GM18858 (cell line): ENCODE data around the gene TROAP.
"Not testable (repeated sequence)": the region's sequence is repeated elsewhere in the genome, so short reads cannot be mapped to it uniquely, and the experiment has no call there.

Experiments
- ATAC-seq: cut with Tn5 transposase; IDR thresholded peaks from one replicate; pipeline ENCODE4 v1.9.1; 2021; ENCODE audit not compliant: unreplicated experiment

TROAP gene

DNA sequence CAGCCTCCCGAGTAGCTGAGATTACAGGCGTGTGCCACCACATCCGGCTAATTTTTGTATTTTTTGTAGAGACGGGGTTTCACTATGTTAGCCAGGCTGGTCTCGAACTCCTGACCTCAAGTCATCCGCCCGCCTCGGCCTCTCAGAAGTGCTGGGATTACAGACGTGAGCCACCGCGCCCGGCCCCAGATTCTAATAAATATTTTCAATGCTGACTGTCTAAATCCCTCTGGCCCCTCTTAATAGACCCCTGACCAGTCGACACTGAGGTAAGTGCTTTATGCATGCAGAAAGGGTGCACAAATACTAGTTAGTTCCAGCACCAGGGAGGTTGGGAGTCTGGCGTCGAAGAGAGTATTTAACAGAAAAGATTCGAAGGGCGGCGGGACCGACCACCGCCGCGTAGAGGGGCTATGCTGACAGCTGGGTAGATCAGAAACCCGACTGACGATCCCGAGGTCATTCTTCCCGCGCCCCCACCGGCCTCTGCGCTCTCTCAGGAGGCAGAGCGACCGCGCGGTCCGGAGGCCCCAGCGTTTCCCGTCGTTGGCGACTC lies 43.1 kb downstream of the TROAP start:
- ATAC-seq, result no peak

DNA sequence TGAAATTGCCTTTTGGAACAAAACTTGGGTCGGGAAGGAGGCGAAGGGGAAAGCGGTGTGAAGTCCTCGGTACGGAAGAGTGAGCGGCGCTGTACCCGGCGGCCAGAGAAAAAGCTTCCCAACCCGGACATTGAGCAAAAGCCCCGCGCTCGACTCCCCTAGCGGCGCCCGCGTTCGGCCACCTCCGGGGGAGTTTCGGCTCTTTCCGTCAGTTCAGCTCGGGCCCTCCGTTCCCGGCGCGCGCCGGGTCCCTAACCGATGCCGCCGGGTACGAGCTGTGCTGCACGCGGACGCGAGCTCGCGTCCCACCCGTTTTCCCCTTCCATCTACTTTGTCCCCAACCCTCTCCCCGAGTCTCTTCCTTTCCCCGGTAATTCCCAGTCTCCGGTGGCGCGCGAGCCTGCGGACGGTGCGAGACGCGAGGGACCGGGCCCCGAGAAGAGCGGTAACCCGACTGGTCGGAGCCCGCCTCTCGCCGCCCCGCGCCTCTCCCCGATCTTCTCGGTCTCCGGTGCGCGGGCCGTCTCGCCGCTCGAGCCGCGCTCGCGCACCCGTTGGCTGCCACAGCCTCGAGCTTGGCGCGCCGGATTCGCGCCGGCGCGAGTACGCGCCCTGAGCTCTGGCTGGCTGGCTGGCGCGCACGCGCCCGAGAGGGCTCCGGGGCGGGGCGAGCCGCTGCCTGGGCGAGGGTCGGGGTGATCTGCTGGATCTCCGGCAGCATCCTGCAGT lies 43.8 kb downstream of the TROAP start:
- peak; percentile 52 for ATAC-seq

DNA sequence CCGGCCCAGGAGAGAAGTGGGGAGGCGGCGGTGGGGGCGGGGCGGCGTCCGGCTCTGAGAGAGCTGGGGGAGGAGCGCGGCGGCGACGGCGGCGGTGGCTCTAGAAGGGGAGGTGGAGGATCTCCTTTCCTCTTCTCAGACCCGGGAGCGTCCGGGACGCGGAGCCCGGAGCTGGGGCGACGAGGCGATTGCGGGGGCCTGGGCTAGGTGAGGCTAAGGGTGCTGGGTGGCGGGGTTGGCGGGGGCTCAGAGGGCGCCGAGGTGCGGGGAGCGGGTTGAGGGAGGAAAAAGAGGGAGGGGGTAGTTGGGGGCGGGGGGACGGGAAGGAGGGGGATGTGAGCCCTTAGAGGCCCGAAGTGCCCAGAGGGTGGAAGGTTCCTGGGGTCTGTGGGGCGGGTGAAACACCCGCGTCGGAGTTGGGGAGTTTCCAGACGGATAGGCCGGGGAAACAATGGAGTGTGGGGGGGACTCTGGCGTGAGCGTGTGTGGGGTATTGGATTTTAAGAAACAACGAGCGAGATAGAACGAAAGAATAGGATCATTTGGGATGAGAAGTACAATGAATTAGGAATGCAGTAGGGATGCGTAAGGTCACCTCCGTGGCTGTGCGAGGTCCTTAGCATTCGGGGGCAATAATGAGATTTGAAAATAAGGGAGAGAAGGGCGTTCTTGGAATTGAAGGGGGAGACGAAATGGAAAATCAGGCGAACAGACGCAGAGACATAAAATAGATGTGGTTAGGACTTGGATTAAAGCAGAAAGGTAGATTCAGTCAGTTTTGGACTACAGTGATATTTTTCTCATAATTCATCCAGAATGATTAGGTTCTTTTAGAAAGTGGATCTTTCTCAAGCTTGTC lies 44.6 kb downstream of the TROAP start, which contains the start of gene SPATS2:
Gene SPATS2 (plus strand): TSS at position 82 of the 859 bp plus-strand sequence. CDS start 93,551 bp downstream, outside the sequence.
- no peak for ATAC-seq

DNA sequence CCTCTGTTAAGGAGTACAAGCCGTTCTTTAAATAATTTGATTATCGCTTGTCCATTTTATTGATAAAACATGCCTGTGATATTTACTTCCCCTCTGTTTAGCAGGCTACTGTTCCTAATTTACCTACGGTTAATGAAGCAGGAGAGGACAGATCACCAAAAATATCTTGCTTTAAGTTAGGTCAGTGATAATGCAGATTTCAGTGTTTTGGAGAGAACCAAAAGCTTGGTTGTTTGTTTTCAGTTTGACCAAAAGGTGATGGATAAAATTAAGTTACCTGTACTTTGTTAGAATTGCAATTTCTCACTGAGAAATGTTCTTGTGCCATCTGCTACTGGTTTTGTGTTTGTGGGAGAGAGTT lies 45.2 kb downstream of the TROAP start:
- no peak for ATAC-seq

DNA sequence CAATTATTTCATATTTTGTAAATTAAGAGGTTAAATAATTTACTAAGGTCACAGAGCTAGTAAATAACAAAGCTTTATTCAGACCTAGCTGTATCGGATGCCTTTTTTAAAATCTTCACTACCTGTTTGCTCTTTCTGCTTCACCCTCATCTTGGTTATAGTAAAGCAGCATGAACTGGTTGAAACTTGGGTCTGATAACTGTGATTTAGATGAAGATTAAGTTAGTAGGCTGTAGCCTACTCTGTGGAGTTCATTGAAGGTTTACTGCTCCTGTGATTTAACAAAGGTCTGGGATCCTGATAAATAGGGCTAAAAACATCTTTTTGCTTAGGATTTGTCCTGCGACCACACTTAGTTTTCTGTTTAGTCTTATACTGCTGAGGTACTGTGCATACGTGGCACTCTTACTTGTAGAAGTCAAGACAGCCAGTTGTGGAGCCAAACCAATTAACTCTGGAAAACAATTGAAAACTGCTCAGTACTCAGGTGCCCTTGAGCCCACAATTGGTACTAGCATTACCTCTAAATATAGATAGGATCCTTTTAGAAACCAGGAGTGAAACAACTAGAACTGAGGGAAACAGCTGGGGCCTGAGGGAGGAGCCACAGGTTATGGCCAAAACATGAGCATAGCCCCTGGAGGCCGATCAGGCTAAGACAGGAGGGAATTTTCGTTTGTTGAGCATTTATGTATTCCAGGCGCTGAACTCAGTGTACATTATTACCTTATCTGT lies 46.5 kb downstream of the TROAP start:
- peak; percentile 46 for ATAC-seq

DNA sequence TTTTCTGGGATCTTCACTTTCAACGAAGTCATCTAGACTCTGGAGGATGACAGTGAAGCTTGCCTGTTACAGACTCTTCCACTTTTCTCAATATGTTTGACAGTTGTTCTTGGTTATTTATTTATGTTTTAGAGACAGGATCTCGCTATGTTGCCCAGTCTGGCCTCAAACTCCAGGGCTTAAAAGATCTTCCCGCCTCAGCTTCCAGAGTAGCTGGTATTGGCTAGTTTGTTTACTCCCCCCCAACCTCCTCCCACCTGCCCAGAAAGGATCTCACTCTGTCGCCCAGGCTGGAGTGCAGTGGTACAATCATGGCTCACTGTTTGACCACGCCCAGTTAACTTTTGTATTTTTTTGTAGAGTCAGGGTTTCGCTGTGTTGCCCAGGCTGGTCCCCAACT lies 47.5 kb downstream of the TROAP start:
- no peak for ATAC-seq

DNA sequence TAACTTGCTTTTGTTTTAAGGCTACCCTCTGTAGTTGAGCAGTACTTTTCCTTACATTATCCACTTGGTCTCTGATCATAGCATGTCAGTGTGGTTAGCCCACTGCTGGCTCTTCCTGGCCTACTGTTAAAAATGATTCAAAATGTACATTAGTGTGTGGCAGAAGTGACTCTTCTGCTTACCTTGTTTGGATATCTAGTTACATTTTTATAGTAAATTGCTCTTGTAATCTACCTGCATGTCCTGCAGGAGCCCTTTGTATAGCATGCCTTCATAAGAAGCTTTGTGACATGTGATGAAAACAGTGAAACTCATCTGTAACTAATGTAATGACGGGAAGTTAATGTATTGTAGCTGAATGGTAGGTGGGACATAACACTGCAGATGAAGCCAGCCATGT lies 52.4 kb downstream of the TROAP start:
- no peak for ATAC-seq

DNA sequence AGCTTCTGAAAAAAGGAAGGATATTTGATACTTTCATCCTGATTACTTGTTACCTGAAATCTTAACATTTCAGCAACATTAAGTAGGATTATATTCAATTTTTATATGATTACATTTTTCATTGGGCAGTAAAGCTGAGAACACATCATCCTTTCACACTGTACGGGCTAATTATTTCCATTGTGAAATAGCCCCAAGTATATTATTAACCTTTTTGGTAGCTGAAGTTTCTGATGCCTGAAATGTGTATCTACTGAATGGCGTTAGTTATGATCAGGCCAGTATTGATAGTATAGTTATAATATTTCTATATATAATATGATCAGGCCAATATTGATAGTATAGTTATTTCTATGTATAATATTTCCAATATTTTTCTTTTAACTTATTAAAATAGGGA lies 54.3 kb downstream of the TROAP start:
- no peak for ATAC-seq

DNA sequence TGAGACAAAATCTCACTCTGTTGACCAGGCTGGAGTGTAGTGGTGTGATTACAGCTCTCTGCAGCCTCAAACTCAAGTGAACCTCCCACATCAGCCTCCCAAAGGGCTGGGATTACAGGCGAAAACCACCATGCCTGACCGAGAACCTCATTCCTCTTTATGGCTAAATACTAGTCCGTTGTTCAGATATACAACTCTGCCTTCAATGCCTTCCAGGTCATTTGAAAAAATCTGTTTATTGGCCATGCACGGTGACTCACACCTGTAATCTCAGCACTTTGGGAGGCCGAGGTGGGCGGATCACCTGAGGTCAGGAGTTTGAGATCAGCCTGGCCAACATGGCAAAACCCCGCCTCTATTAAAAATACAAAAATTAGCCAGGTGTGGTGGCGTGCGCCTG lies 57.1 kb downstream of the TROAP start:
- ATAC-seq, result not testable (repeated sequence)
